ENCODE measurements around the gene SERPINB8.

SERPINB8 gene

DNA sequence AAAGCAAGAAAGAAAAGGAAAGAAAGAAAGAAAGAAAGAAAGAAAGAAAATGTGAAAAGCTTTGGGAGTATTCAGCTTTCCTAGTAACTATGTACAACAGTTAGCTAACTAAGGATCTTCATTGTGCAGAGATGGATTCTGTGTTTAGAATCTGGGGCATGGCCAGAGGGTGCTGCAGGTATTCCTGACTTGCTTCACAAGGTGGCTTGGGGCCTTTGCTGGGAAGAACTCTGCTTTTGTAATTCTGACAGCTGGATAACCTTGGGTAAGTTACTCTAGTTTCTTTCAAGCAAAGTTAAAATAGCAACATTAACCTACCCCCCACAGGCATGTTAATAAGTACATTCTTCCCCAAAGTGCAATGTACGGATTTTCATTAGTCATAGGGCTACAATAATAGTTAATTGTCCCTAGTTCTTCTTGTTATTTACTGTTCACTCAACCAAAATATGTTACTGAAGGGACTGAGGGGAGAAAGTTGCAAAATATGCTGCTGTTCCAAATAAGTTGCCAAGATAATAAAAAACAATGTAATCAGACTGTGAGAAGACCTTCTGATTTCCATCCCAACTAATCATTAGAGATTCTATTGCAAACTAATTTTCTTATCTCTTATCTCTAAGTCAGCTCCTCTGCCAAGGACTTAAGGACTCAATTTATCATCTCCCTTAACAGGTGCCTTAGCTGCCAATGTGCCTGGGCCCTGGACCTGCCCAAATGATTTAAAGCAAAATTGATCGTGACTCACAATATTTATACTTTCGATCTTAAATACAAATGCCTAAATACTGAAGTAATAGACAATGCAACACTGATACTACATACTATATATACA is 50.3 kb downstream of the SERPINB8 start:
- DNase-seq (ENCODE audit: low read depth) = no peak

DNA sequence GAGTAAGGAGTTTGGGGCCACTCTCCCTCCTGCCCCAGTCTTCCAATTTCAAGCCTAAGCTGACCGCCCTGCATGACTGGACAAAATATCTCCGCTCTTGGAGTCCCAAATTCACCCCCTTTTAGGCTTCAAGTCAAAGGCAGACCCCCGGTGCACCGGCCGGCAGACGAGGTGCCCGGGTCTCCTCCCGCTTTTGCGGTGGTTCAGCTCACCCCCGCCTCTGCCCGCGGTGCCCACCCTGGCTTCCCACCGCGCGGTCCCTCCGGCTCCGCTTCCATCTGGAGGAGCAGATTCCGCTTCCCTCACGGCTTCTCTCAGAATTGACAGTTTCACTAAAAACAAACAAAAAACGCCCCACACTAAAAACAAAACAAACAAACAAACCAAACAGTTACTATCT is 56.5 kb downstream of the SERPINB8 start:
- no peak for DNase-seq (ENCODE audit: low read depth)

DNA sequence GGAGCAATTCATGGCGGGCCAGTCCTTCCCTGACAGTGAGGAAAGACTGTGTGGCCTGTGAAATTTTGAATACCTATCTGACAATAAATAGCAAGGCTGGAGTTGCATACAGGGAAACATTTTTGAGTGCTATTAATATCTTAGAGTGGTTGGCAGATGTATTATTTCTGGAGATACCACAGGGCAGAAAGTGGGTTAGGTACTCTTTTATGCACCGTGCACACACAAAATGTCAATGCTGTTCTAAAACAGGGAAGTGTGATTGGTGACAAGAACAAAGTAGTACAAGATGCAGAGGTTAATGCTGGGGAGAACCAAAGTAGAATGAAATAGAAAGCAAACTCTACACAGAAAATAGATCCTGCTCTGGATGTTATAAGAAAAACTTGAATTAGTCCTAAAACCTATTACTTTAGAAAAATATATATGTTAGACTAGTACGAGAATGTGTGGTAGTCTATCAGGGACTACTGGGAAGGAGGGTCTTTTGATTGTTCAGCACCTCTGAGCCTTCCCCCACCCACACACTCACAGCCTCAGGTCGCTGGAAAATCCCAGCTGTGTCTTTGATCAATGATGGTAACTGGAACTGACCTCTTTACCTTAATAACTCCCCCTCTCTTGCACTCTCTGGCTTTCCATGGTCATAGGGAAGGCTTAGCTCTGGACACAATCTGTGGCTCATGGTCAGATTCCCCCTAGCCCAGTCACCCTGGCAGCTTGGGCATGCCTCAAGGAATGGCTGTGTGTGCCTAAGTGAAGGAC is 58.2 kb downstream of the SERPINB8 start:
- no peak for DNase-seq (ENCODE audit: low read depth)

DNA sequence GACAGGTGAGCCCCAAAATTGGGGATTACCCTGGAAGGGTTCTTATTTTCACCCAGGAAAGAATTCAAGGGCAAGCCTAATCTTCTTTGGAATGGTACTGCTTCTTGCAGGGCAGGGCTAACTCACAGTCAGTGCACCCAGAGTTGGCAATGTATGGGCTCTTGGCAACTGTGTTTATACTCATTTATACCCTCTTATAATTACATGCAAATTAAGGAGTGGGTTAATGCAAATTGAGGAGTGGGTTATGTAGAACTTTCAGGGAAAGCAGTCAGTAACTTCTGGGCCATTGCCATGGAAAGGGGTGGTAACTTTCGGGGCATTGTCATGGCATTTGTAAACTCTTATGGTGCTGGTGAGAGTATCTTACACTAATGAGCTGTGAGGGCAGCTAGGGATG is 59.2 kb downstream of the SERPINB8 start:
- no peak for DNase-seq (ENCODE audit: low read depth)

DNA sequence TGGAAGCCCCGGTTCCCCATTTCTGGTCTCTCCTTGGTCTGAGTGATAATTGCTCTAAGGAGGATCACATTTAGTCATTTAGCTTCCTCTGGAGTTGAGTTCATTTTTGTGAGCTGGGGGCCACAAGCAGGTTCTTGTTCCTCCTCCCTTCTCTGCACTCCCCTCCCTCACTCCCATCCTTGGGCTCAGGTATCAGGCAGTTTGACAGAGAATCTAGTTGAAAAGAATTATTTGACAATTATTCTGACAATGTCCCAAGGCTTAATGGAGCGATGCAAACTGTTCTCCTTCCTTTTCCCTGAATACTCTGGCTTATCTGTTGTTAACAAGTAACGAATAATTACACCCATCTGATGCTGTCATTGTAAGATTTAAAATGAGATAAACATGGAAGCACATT is 61.5 kb downstream of the SERPINB8 start:
- no peak for DNase-seq (ENCODE audit: low read depth)

DNA sequence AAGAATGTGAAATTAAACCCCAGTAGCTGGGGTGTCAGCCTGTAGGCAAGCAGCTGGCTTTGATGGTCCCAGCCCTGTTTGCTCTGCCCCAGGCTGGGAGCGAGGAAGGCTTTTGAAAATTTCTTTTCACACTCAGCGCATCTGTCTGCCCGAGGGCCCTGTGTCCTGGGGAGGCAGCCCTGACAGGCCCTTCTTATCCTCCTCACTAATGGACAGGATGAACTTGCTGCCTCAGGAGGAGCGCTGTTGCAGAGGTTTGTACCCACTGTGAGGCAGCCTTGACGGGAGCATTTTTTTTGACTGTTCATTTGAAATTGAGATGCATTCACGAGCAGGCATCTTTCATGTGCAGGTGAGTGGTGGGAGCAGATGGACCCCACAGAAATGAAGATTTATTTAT is 62.4 kb downstream of the SERPINB8 start:
- DNase-seq (ENCODE audit: low read depth) = no peak

DNA sequence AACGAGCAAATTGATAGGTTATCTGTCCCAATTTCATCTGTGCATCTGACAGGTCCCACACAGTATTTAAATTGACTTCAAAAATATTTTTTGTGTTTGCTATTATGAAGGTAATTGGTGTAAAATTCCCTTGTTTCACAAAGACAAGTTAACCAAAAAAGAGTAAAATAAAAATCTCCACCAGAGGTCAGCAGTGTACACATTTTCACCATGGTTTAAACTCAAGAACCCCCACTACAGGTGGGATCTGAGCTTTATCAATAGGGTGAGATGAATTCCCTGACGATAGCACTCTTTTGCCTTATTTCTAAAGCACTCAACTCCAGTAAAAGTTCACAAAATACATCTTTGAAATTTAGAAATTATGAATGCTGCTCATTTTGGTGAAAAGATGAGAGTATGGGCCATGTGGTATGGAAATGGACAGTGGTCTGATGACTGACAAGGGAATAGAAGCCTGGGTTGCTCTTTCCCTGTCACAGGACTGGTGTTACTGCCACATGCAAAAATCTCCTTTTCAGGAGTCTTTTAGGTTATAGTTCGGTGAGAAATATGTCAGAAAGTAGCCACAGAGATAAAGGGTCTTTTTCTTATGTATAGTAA is 68.0 kb downstream of the SERPINB8 start:
- DNase-seq (ENCODE audit: low read depth) = no peak

Data from fibroblast of the conjunctiva (primary cell).